Measurements from ENCODE around the gene IFNGR2.
"Not testable (repeated sequence)": the region's sequence is repeated elsewhere in the genome, so short reads cannot be mapped to it uniquely, and the experiment has no call there.

IFNGR2 gene

GRCh38 chr21:33428669-33429068 is 25.5 kb downstream of the IFNGR2 start:
- Histone ChIP-seq H3K27ac (peak overlapping the region in 17 of 21 experiments; percentile 1 to 79 (median 63)), H3K4me3 (no peak overlapping the region)

GRCh38 chr21:33430858-33431257 is 27.6 kb downstream of the IFNGR2 start:
- Histone ChIP-seq H3K4me3 (no peak overlapping the region), H3K27ac (peak overlapping the region in 6 of 21 experiments; percentile 21 to 76 (median 41))

GRCh38 chr21:33432496-33432895 is 29.3 kb downstream of the IFNGR2 start:
- Histone ChIP-seq H3K27ac (peak overlapping the region in 4 of 21 experiments; percentile 1 to 75 (median 44)), H3K4me3 (no peak overlapping the region)

- peak overlapping the region in 10 of 21 experiments; percentile 1 to 87 (median 64) for H3K27ac ChIP-seq
Measured at GRCh38 chr21:33433001-33433400, 29.8 kb downstream of the IFNGR2 start.

GRCh38 chr21:33433425-33434114 is 30.4 kb downstream of the IFNGR2 start:
- H3K27ac ChIP-seq = peak overlapping the region in 18 of 21 experiments; percentile 32 to 87 (median 67)

More at GRCh38 chr21:33433001-33433400, 29.8 kb downstream of the IFNGR2 start:
- no peak overlapping the region for H3K4me3 ChIP-seq

GRCh38 chr21:33434770-33435360 is 31.7 kb downstream of the IFNGR2 start:
- Histone ChIP-seq H3K4me3 (no peak overlapping the region), H3K27ac (peak overlapping the region in 19 of 21 experiments; percentile 40 to 89 (median 72))

More at GRCh38 chr21:33433425-33434114, 30.4 kb downstream of the IFNGR2 start:
- H3K4me3 ChIP-seq = no peak overlapping the region

- H3K4me3 ChIP-seq = no peak overlapping the region
- no peak overlapping the region for H3K27ac ChIP-seq
Measured at GRCh38 chr21:33437140-33437539, 33.9 kb downstream of the IFNGR2 start.

GRCh38 chr21:33441489-33442477 is 38.6 kb downstream of the IFNGR2 start:
- Histone ChIP-seq H3K4me3 (no peak overlapping the region), H3K27ac (peak overlapping the region in 12 of 21 experiments; percentile 5 to 78 (median 52))

- H3K27ac ChIP-seq = peak overlapping the region in 1 of 21 experiments; percentile 50
Measured at GRCh38 chr21:33443194-33443593, 40.0 kb downstream of the IFNGR2 start.

GRCh38 chr21:33444499-33444898 is 41.3 kb downstream of the IFNGR2 start:
- no peak overlapping the region for H3K4me3 ChIP-seq
- H3K27ac ChIP-seq = no peak overlapping the region

More at GRCh38 chr21:33443194-33443593, 40.0 kb downstream of the IFNGR2 start:
- no peak overlapping the region for H3K4me3 ChIP-seq

- not testable (repeated sequence) for H3K27ac ChIP-seq, H3K4me3 ChIP-seq
Measured at GRCh38 chr21:33446620-33447019, 43.4 kb downstream of the IFNGR2 start.

GRCh38 chr21:33449616-33450015 is 46.4 kb downstream of the IFNGR2 start:
- Histone ChIP-seq H3K27ac (no peak overlapping the region), H3K4me3 (no peak overlapping the region)

- H3K27ac ChIP-seq = no peak overlapping the region
Measured at GRCh38 chr21:33451634-33452071, 48.4 kb downstream of the IFNGR2 start.

GRCh38 chr21:33452362-33452761 is 49.1 kb downstream of the IFNGR2 start:
- no peak overlapping the region for H3K27ac ChIP-seq
- no peak overlapping the region for H3K4me3 ChIP-seq

More at GRCh38 chr21:33451634-33452071, 48.4 kb downstream of the IFNGR2 start:
- H3K4me3 ChIP-seq = no peak overlapping the region

GRCh38 chr21:33455686-33456446 is 52.7 kb downstream of the IFNGR2 start:
- Histone ChIP-seq H3K27ac (no peak overlapping the region), H3K4me3 (no peak overlapping the region)

GRCh38 chr21:33458861-33459260 is 55.6 kb downstream of the IFNGR2 start:
- no peak overlapping the region for H3K27ac ChIP-seq
- no peak overlapping the region for H3K4me3 ChIP-seq

- Histone ChIP-seq H3K4me3 (no peak overlapping the region), H3K27ac (no peak overlapping the region)
Measured at GRCh38 chr21:33461538-33462250, 58.5 kb downstream of the IFNGR2 start.

GRCh38 chr21:33469183-33469582 is 66.0 kb downstream of the IFNGR2 start:
- not testable (repeated sequence) for H3K27ac ChIP-seq, H3K4me3 ChIP-seq

All from skin epidermis (tissue), 12 donors.